Esophagus muscularis mucosa (tissue), 4 donors: Measurements from ENCODE around the gene TMEM135.

ENCODE experiments used
- EP300 ChIP-seq: sonication (generic); formaldehyde crosslinking; IDR thresholded peaks from one replicate; pipeline ENCODE4 v1.6.1; 2017; ENCODE audit warnings: antibody characterized with exemption
- POLR2A ChIP-seq: fragments of 450-650 bp; IDR thresholded peaks from one replicate; pipeline ENCODE4 v1.6.1; 2017; ENCODE audit warnings: antibody characterized with exemption, moderate library complexity, mild to moderate bottlenecking, low read depth
- POLR2AphosphoS5 ChIP-seq, 2 donors: sonication (generic); formaldehyde crosslinking; IDR thresholded peaks; one replicate each; pipeline ENCODE4 v1.6.1; 2017; ENCODE audit warnings: antibody characterized with exemption in 2 of 2
- TF ChIP-seq, protein P1 (sequence below), 3 experiments: fragments of 200-600 bp in 2 of 3; fragments of 450-650 bp in 1 of 3; sonication (generic) in 2 of 3; IDR thresholded peaks; one replicate each; pipeline ENCODE4 v1.5.1; 2017 to 2019; ENCODE audit warnings: antibody characterized with exemption in 3 of 3, mild to moderate bottlenecking in 2 of 3, moderate library complexity in 1 of 3

DNA sequence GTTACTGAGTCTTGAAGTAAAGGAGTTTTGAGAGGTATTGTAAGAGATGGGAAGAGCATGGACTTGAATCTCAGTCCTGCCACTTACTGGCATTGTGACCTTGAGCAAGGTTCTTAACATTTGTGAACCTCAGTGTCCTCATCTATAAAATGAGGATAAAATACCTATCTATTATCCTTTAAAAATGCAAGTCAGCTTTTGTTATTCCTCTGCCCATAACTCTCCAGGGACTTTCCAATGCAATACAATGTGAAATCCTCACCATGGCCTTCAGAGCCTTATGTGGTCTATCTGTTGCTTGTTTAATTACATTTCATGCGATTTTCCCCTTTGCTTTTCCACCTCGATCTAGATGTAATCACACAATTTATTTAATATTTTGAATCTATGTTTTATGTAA is 9.1 kb downstream of the TMEM135 start:
- no peak for TF ChIP-seq EP300
- TF ChIP-seq, protein P1, sequence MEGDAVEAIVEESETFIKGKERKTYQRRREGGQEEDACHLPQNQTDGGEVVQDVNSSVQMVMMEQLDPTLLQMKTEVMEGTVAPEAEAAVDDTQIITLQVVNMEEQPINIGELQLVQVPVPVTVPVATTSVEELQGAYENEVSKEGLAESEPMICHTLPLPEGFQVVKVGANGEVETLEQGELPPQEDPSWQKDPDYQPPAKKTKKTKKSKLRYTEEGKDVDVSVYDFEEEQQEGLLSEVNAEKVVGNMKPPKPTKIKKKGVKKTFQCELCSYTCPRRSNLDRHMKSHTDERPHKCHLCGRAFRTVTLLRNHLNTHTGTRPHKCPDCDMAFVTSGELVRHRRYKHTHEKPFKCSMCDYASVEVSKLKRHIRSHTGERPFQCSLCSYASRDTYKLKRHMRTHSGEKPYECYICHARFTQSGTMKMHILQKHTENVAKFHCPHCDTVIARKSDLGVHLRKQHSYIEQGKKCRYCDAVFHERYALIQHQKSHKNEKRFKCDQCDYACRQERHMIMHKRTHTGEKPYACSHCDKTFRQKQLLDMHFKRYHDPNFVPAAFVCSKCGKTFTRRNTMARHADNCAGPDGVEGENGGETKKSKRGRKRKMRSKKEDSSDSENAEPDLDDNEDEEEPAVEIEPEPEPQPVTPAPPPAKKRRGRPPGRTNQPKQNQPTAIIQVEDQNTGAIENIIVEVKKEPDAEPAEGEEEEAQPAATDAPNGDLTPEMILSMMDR (IDR thresholded peaks at IDR 0.05) = no peak
- no peak for TF ChIP-seq POLR2A
- no peak for TF ChIP-seq POLR2AphosphoS5 (IDR thresholded peaks at IDR 0.05)
